Stimulated activated CD4-positive, alpha-beta T cell treated with anti-CD3 and anti-CD28 coated beads, Interleukin-4, amount 100 ng/mL, for 48 hours (primary cell): Measurements from ENCODE around the gene SLC25A39.
A peak's percentile ranks its signal among the peaks of the same experiment; 100 is the strongest.
"Not testable (repeated sequence)": the region's sequence is repeated elsewhere in the genome, so short reads cannot be mapped to it uniquely, and the experiment has no call there.

ENCODE experiments used
- DNase-seq, 2 donors: peaks; one replicate each; pipeline ENCODE4 v3.0.0-alpha.2; 2020; ENCODE audit warnings: low read depth in 2 of 2

Gene SLC25A39

DNA sequence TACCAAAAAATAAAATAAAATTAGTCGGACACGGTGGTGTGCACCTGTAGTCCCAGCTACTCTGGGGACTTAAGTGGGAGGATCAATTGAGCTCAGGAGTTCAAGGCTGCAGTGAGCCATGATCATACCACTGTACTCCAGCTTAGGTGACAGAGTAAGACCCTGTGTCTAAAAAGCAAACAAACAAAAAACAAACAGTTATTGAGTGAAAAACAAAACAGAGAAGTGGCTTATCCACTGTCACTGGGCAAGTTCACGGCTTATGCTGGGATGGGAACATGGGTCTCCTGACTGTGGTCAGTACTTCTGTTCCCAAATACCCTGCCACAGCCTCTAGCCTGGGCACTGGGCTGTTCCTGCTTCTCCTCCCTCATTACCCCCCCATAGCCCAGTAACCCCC lies 10.9 kb upstream of the SLC25A39 start:
- DNase-seq: no peak

DNA sequence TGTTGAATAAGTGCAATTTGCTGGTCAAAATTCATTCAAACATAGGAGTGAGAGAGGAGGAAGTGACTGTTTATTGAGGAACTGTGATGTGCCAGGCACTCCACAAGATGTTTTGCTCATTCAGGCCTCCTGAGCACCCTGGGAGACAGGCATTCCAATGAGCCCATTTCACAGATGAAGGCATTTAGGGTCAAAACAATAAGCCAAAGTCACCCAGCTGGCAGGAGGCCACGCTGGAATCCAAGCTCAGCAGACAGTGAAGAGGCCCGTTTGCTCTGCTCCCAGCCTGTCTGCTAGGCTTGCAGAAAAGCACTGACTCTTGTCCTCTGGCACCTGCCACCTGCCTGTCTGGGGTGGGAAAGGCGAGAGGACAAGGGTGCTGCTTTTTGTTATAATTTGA lies 10.1 kb upstream of the SLC25A39 start:
- no peak for DNase-seq

DNA sequence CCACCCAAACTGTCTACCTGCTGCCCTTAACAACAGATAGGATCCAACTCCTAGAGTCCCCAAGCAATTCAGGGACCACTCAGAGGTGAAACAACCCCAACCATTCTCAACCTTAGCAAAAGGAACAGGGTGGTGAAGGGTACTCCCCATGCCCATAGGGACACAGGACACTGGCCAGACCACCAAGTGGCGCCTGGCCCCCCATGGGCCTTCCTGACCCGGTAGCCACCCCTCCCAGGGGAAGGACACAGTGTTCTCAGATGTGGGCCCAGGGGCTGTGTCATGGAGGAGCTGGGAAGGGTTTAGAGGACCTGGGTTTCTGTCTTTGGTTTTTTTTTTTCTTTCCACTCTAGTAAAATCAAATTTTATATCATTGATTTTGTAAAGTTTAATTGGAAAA lies 9.7 kb upstream of the SLC25A39 start:
- DNase-seq: no peak

DNA sequence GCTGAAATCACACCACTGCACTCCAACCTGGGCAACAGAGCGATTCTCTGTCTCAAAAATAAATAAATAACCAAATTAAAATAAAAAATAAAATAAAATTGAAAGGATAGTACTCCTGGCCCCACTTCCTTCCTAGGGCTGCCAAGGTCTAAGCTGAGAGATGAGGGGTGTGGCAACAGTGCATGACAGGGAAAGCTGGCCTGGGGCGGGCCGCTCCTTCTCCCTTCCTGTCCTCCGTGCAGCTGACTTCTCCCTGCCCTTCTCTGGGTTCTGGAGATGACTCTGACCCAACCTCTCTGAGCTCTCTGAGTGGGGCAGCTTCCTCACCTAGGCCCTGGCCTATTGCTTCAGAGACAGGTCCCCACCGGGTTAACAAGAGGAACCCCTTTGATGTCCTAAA lies 8.7 kb upstream of the SLC25A39 start:
- DNase-seq: no peak

DNA sequence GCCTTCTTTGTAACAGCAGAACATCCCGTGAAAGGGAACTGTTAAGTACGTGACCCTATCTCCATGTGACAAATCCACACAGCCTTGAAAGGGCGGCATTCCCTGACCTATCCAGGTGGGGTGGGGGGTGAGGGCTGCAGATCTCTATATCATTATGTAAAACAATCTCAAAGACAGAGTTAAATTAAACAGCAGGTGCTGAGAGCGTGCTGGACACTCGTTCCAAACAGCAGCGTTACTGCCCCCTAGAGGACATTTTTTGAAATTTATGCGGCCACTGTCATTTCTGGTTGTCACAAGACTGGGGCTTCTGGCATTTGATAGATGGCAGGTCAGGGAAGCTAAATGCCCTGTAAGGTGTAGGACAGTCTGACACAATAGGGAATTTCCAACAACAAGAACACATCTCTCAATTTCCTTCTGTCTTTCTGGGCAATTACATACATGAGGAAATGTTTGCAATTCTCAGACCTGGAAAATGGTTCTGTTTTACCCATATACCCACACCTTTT lies 6.7 kb upstream of the SLC25A39 start:
- DNase-seq: peak; percentile 53 to 68

DNA sequence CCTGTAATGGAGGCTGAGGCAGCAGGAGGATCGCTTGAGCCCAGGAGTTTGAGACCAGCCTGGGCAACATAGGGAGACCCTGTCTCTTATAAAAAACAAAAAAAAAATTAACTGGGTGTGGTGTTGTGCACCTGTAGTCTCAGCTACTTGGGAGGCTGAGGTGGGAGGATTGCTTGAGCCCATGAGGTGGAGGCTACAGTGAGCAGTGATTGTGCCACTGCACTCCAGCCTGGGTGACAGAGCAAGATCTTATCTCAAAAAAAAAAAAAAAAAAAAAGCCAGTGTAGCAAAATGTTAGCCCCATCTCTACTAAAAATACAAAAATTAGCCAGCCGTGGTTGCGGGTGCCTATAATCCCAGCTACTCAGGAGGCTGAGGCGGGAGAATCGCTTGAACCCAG lies 5.6 kb upstream of the SLC25A39 start:
- not testable (repeated sequence) for DNase-seq

DNA sequence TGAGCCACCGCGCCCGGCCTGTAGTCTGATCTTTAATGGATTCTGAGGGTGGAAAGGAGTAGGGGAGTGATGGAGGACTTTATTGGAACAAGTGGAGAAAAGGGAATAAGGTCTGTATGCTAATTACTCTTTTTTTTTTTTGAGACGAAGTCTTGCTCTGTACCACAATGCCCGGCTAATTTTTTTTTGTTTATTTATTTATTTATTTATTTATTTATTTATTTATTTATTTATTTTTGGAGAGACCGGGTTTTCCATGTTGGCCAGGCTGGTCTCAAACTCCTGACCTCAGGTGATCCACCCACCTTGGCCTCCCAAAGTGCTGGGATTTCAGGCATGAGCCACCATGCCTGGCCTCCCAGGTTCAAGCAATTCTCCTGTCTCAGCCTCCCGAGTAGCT lies 4.9 kb upstream of the SLC25A39 start:
- not testable (repeated sequence) for DNase-seq

DNA sequence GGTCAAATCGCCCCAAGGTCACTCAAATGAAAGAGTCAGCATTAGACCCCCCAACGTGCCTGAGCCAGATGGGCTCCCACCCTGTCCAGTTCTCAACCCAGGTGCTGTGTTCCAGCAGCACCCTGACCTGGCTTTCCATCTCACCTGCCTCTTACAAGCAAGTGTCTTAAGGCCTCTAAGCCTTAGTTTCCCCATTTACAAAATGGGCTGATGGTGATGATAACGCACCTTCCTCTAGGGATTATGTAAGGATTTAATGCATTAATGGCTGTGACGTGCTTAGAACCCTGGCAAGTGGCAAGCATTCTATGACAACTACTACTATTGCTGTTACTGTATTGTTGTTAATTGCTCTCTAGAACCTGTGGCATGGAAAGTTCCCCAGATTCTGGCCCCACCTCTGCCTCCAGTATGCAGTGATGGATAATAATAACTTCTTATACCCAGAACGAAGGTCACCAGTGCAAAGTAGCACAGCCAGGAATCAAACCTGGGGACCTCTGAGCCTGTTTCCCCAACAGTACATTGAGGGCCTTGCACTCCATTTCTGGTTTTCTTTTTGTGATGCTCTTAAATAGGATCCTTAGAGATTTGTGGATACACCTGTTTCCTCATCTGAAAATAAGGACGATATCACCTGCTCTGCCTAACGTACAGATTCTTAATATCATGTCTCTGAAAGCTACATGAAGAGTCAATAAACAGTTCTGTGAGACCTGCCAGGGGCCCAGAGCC lies 3.3 kb upstream of the SLC25A39 start:
- DNase-seq: no peak

DNA sequence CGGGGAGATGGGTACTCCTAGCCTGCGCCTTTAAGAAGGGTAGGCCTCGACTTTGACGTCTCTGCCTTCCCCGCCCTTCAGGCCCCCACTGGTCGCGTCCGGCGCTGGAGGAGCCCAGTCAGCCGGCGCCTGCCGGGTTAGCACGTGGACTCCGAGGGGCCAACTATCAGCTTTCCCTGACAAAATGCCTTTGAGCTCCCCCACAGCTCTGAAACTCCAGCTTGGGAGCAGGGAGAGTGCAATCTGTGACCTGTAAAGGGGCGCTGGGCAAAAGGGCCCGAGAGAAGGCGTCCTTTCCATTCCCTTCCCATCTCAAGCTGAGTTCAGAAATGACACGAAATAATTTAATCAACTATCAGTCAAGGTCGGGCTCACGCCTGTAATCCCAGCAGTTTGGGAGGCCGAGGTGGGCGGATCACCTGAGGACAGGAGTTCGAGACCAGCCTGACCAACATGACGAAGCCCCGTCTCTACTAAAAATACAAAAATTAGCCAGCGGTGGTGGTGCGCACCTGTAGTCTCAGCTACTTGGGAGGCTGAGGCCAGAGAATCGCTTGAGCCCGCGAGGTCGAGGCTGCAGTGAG lies 2.3 kb upstream of the SLC25A39 start:
- DNase-seq: peak; percentile 83 to 88

DNA sequence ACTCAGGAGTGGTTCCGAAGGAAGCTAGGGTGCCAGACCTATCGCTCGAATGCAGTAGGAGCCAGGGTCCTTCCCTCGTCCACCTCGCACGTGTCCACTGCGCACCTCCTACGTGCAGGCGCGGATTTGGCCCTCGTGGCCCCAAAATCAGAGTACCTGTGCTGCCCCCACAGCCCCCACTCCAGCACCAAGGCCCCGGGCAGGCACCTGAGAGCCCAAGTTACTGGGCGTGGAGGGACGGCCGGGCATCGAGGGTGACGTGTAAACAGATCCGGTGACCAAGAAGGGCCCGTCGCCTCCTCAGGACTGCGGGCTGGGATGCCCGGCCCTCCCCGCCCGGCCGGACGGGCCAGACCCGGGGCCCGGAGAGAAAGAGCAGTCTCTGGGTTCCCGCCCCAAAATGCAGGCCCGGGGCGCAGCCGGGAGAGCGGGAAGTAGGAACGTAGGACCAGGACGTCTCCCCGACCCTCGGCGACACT lies 492 bp downstream of the SLC25A39 start:
- no peak for DNase-seq

DNA sequence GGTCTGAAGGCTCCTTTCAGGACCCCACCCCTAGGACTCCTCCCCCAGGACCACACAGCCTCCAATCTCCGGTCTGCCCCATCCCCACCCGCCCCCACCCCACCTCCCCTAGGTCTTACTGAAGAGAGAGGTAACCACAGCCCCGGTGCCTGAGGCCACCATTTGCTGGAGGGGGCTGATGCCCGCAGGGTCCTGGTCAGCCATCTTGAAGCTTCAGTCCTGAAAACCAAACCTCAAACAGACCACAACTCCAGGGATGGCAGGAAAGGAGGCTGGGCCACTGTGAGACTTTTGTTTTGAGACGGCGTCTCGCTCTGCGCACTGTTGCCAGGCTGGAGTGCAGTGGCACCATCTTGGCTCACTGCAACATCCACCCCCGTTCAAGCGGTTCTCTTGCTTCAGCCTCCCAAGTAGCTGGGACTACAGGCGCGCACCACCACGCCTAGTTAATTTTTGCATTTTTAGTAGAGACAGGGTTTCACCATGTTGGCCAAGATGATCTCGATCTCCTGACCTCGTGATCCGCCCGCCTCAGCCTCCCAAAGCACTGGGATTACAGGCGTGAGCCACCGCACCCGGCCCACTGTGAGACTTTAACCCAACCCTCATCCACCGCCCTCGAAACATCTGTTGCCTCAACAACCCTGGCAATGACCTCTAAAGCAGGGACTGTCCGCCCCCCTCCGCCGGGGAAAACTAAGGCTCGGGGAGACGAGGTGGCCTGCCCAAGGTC lies 1.1 kb downstream of the SLC25A39 start:
- no peak for DNase-seq

DNA sequence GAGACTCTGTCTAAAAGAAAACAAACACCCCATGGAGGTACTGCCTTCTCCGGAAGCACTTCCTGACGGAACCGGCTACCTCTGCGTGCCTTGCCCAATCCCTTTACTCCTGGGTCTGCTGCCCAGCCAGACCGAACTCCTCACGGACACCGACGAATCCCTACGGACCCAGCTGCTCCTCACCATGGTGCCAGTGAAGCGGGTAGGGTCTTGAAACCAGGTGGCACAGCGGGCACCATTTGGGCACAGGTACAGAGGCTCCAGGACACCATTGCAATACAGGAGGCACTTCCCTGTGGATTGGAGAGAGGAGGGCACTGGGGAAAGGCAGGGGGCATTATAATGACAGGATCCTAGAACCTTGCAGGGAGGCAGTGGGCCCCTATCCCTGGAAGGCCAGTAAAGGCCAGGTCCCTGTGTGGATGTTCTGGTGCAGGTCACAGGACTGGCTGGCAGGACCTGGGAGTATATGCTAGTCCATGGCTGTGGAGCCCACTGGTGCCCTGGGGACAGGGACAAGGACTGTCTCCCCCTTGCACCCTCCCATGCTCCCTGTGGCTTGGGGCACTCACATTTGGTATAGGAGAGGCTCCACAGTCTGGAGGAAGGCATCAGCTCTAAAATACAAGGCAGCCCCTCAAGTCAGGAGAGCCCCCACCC lies 2.3 kb downstream of the SLC25A39 start:
- DNase-seq: no peak

DNA sequence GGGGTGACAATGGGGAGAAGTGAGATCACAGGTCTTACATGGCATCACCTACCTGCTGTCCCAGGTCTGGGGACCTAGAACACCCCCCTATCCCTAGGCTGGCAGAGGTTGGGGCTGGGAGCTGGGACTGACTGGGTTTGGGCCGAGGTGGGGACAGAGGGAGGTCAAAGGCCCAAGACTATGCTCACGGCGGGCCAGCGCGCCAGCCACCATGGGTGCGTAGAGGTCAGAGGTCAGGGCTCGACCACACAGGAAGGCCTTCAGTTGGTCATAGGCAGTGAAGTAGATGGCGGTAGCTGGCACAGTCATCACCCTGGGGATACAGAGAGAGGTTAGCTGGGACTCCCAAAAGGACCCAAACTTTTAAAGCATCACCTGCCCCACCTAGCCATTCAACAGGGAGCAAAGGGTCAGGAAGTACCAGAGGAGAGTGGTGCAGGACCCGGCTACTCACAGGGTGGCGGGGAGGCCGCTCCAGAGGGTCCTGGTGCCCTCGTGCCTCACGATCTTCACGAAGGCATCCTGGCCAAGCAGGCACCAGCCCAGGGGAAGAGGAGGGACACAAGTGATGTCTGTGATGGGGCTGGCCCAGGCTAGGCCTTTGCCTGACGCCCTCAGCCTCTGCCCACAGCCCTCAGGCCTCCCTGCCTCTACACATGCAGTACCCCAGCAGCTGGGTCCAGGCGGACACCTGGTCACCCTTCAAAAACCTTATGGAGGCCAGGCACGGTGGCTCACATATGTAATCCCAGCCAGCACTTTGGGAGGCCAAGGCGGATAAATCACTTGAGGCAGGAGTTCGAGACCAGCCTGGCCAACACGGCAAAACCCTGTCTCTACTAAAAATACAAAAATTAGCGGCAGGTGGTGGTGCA lies 3.1 kb downstream of the SLC25A39 start:
- DNase-seq: no peak

DNA sequence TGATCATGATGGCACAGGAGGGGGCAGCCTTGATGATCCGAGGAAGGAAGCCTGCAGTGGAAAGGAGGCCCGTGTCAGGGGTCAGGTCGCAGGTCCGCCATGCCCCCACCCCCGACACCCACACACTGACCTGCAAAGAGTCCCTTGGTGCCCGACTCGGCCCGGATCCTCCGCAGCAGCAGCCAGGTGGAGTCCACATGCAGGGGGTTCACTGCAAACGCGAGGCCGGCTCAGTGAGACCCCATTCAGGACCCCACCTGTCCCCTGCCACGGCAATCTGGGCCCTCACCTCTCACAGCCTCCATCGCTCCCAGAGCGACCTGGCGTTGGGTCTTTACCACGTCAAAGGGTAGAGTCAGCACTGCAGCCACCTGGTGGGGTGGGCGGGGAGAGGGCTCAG lies 4.6 kb downstream of the SLC25A39 start:
- DNase-seq: no peak

DNA sequence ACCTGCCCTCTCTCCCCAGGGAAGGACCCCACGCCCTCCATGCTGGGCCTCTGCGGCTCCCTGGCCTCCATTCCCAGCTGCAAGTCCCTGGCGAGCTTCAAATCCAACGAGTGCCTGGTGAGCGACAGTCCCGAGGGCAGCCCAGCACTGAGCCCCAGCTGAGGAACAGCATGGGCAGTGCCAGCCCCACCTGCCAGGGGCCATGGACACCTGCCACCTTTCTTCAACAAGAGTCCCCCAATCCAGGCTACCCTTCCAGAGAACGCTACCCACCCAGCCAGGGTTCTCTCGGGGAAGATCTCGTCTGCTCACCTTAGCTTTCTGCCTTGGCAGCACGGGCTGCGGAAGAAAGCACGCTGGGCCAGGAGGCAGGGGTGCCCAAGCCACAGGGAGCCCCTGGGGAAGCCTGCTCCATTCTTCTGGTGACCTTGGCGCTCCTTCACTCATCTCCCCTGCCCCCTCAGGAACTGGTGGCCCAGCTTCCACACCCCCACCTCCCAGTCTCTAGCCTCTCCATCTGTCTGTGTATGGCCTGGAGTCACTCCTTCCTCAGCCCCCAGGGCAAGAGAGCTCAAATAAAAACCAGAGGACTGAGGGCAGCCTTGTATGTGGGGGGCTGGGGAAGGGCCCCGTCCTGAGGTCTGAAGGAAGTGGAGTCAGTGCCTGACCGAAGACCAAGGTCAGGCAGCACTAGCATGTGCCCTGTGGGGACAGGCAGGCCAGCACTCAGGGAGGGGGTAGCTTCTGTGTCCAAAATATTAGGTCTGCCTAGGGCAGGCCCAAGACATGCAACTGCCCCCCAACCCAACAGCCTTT lies 6.3 kb downstream of the SLC25A39 start:
- no peak for DNase-seq

DNA sequence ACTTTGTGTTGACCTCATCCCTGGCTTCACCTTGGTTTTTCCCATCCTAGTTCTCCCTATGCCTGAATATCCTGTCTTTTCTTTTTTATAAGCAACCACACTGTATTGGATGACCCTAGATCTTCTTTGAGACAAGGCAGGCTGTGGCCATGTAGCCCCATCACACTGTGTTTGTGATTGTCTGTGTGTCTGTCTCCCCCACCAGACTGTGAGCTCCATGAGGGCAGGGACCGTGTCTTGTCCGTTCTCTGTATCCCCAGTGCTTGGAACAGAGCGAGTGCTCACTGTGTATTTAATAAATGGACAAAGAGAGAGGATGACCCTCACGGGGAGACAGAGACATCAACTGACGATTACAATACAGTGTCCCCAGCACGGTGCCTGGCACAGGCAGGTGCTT lies 7.1 kb downstream of the SLC25A39 start:
- no peak for DNase-seq

DNA sequence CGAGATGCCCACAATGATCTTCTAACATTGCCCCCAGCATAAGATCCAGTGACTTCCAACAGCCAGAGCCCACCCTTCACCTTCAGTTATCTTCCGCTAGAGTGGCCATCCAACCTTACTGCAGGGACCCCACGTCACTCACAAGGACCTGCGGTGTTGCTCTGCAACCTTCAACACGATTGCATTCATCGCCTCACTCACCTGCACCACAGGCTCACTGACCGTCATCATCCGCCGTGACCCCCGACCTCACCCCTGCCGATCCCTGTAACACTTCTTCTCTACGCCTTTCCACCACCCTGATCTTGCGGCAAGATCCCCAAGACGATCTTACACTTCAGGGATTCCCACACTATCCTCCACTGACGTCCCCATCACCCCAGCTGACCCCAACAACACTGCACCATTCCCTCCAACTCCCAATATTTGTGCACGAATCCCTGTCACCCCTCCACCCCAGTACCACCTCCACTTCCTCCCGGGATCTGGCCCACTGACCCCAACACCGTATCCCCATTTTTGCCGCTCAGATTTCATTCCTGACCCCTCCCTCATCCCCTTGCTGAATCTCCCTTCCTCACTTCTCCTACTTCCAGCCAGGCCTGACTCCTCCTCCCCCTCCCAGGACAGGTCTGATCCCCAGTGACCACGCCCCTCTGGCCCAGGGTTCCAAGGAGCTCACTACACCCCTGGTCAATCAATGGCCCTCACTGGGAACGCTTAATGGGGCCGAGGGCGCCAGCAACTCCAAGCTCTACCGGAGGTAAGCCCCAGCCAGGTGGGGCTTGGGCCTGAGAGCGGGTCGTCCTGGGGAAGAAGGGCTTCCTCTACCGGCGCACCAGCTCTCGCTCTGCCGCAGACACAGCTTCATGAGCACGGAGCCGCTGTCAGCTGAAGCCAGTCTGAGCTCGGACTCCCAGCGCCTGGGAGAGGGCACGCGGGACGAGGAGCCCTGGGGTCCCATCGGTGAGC lies 8.6 kb downstream of the SLC25A39 start:
- DNase-seq: no peak

DNA sequence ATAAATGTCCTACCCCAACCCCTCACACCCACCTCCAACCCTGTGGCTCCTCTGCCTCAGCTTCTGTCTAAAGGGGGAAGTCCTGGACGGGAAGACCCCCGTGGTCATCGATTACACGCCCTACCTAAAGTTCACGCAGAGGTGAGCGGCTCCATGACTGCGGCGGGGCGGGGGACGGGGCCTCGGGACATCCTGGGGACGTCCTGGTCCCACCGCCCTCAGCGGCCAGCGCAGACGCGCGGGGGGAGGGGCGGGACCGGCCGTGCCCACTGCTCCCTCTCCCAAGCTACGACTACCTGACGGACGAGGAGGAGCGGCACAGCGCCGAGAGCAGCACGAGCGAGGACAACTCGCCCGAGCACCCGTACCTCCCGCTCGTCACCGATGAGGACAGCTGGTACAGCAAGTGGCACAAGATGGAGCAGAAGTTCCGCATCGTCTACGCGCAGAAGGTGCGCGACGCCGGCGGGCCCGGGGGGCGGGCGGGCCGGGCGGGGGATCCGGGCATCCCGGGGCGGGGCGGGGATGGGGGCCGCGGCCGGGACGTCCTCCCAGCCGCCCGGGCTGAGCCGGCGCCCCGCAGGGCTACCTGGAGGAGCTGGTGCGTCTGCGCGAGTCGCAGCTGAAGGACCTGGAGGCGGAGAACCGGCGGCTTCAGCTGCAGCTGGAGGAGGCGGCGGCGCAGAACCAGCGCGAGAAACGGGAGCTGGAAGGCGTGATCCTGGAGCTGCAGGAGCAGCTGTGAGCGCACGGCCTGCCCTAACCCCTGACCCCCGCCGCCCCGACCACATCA lies 9.6 kb downstream of the SLC25A39 start:
- peak; percentile 47 to 52 for DNase-seq
